Measurements from ENCODE around the gene RPAP3.

RPAP3 gene, protein sequence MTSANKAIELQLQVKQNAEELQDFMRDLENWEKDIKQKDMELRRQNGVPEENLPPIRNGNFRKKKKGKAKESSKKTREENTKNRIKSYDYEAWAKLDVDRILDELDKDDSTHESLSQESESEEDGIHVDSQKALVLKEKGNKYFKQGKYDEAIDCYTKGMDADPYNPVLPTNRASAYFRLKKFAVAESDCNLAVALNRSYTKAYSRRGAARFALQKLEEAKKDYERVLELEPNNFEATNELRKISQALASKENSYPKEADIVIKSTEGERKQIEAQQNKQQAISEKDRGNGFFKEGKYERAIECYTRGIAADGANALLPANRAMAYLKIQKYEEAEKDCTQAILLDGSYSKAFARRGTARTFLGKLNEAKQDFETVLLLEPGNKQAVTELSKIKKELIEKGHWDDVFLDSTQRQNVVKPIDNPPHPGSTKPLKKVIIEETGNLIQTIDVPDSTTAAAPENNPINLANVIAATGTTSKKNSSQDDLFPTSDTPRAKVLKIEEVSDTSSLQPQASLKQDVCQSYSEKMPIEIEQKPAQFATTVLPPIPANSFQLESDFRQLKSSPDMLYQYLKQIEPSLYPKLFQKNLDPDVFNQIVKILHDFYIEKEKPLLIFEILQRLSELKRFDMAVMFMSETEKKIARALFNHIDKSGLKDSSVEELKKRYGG

DNA sequence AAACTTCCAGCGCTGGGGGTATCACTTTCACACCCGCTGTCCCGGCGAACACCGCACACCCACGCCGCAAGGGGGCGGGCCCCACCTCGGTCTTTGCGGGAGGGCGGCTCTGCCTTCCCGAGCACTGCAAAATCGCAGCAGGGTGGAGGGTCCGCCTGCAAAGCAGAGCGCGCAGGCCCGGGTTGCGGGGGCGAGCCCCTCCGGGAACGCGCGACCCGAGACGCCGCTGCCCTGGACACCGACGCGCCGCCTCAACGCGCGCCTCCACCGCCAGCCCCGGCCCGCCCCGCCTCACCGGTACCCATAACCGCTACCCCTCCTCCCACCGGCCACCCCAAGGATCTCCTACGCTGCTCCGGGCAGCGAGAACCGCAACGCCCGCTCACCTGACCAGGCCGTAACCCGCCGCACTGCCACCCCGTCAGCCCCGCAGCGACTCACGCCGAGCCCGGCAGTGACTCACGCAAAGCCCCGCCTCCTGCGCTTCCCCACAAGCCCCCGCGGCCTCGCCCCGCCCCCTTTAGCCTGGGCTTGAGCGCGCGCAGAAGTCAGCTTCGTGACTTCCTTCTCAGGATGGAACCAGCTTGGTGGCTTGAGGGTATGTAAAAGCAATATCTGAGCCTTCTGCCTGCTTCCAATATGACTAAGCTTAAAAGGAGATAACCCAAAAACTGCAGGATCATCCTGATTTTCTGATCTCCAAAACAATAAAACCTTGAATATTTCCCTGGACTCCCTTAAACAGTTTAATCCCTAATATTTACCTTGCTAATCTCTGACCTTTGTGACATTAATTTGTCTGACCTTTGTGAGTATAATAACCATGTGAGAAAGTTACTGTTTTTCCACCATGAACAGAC lies at the start of gene RPAP3:
RPAP3 (minus strand) TSS at position 465 of the 860 bp plus-strand sequence. CDS start 3,190 bp downstream, outside the sequence.
- H3K9me3 Mint-ChIP-seq, result no peaks in the 10 kb centered on the region
- DNase-seq (ENCODE audit: low spot score), result peak; percentile 98
- peaks cover 20% of the 10 kb centered on the region for H3K36me3 Mint-ChIP-seq (ENCODE audit: low read depth)
- no peaks in the 10 kb centered on the region for H3K27me3 Mint-ChIP-seq (ENCODE audit: low read depth)
- H3K4me3 Mint-ChIP-seq, result peak within 1 kb of the TSS; percentile 98
- peak within 1 kb of the TSS; percentile 99 for H3K27ac Mint-ChIP-seq
- H3K4me1 Mint-ChIP-seq (ENCODE audit: low read depth), result peaks cover 44% of the 10 kb centered on the region

GRCh38 chr12:47754881-47755280 lies 49.1 kb upstream of the RPAP3 start:
- Mint-ChIP-seq H3K27me3 (ENCODE audit: low read depth) (no peaks in the 10 kb centered on the region), H3K9me3 (no peaks in the 10 kb centered on the region), H3K4me3 (no peak overlapping the region), H3K4me1 (ENCODE audit: low read depth) (peaks cover 26% of the 10 kb centered on the region), H3K27ac (no peak overlapping the region), H3K36me3 (ENCODE audit: low read depth) (no peaks in the 10 kb centered on the region)
- no peak for DNase-seq (ENCODE audit: low spot score)

- no peaks in the 10 kb centered on the region for H3K27me3 Mint-ChIP-seq (ENCODE audit: low read depth)
- H3K36me3 Mint-ChIP-seq (ENCODE audit: low read depth), result no peaks in the 10 kb centered on the region
- no peak overlapping the region for H3K4me3 Mint-ChIP-seq
- no peak overlapping the region for H3K27ac Mint-ChIP-seq
- no peak for DNase-seq (ENCODE audit: low spot score)
- peaks cover 26% of the 10 kb centered on the region for H3K4me1 Mint-ChIP-seq (ENCODE audit: low read depth)
- H3K9me3 Mint-ChIP-seq, result no peaks in the 10 kb centered on the region
Measured at GRCh38 chr12:47754126-47754525, 48.3 kb upstream of the RPAP3 start.

- Mint-ChIP-seq H3K27ac (no peak overlapping the region), H3K9me3 (no peaks in the 10 kb centered on the region), H3K36me3 (ENCODE audit: low read depth) (no peaks in the 10 kb centered on the region), H3K4me1 (ENCODE audit: low read depth) (peaks cover 26% of the 10 kb centered on the region), H3K27me3 (ENCODE audit: low read depth) (no peaks in the 10 kb centered on the region), H3K4me3 (no peak overlapping the region)
- no peak for DNase-seq (ENCODE audit: low spot score)
Measured at GRCh38 chr12:47753021-47754001, 47.5 kb upstream of the RPAP3 start.

- H3K4me1 Mint-ChIP-seq (ENCODE audit: low read depth), result peaks cover 25% of the 10 kb centered on the region
- no peaks in the 10 kb centered on the region for H3K9me3 Mint-ChIP-seq
- no peak overlapping the region for H3K4me3 Mint-ChIP-seq
- no peaks in the 10 kb centered on the region for H3K36me3 Mint-ChIP-seq (ENCODE audit: low read depth)
- no peak for DNase-seq (ENCODE audit: low spot score)
- no peaks in the 10 kb centered on the region for H3K27me3 Mint-ChIP-seq (ENCODE audit: low read depth)
- H3K27ac Mint-ChIP-seq, result no peak overlapping the region
Measured at GRCh38 chr12:47752552-47752951, 46.7 kb upstream of the RPAP3 start.

DNA sequence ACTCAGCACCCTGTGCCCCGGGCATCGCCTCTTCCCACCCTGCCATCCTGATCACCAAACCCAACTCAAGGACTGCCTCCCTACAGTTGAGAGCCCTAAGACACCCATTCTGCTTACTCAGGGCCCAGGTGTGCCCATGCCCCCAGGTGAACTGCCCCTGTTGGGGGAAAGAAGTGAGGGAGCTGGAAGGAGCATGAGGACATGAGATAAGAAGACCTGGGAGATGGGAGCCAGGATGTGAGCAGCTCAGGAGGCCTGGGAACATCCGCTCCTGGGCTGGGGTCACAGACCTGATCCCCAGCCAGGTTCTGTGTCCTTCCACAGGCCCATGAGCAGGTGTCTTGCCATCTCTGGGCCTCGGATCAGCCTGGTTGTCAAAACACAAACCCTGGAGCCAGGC lies 46.3 kb upstream of the RPAP3 start:
- Mint-ChIP-seq H3K27ac (no peak overlapping the region), H3K27me3 (ENCODE audit: low read depth) (no peaks in the 10 kb centered on the region), H3K4me3 (no peak overlapping the region), H3K4me1 (ENCODE audit: low read depth) (peaks cover 24% of the 10 kb centered on the region), H3K36me3 (ENCODE audit: low read depth) (no peaks in the 10 kb centered on the region), H3K9me3 (no peaks in the 10 kb centered on the region)
- DNase-seq (ENCODE audit: low spot score), result no peak

DNA sequence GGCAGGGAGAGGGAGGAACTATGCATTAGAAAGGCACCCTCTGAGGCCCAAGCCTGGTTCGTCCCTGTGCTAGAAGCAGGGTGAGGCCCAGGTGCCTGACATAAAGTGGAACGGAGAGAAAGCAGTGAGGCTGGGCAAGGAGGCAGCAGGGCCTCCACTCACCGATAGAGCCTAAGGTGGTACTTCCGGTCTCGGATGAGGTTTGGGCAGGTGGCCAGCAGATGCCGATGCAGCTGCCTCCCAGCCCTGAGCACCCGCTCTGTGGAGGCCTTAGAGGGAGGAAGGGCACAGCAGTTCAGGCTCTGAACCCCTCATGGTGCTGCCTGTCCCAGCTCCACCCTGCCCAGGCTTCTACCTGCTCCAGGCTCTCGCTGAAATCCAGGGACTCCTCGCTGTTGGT lies 45.7 kb upstream of the RPAP3 start:
- no peak for DNase-seq (ENCODE audit: low spot score)
- no peaks in the 10 kb centered on the region for H3K36me3 Mint-ChIP-seq (ENCODE audit: low read depth)
- no peaks in the 10 kb centered on the region for H3K9me3 Mint-ChIP-seq
- peaks cover 24% of the 10 kb centered on the region for H3K4me1 Mint-ChIP-seq (ENCODE audit: low read depth)
- no peak overlapping the region for H3K4me3 Mint-ChIP-seq
- H3K27me3 Mint-ChIP-seq (ENCODE audit: low read depth), result no peaks in the 10 kb centered on the region
- no peak overlapping the region for H3K27ac Mint-ChIP-seq

DNA sequence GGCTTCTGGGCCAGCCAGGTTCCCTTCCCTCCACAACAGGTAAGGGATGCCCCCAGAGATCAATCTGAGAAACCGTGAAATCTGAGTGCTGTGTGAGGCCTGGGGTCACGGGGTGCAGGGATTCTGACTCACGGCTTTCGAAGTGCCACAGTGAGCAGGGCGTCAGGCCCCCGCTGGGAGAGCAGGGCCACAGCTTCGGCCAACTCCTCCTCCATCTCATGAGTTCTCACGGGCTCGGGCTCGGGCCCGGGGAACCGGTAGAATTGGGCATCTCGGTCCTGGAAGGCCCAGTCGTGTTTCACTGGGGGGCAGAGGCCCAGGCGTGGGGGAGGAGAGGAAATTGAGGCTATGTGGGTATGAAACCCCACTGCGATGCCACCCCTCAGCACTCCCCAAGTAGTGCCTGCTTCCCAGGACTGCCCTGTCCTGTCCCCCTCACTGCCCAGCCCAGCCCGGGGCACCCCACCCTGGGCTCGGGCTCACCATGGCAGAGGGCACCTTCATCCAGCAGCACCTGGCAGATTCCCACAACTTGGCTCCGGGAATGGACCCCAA lies 45.2 kb upstream of the RPAP3 start:
- Mint-ChIP-seq H3K36me3 (ENCODE audit: low read depth) (no peaks in the 10 kb centered on the region), H3K27me3 (ENCODE audit: low read depth) (no peaks in the 10 kb centered on the region), H3K4me3 (no peak overlapping the region), H3K4me1 (ENCODE audit: low read depth) (peaks cover 20% of the 10 kb centered on the region), H3K27ac (no peak overlapping the region), H3K9me3 (no peaks in the 10 kb centered on the region)
- no peak for DNase-seq (ENCODE audit: low spot score)

DNA sequence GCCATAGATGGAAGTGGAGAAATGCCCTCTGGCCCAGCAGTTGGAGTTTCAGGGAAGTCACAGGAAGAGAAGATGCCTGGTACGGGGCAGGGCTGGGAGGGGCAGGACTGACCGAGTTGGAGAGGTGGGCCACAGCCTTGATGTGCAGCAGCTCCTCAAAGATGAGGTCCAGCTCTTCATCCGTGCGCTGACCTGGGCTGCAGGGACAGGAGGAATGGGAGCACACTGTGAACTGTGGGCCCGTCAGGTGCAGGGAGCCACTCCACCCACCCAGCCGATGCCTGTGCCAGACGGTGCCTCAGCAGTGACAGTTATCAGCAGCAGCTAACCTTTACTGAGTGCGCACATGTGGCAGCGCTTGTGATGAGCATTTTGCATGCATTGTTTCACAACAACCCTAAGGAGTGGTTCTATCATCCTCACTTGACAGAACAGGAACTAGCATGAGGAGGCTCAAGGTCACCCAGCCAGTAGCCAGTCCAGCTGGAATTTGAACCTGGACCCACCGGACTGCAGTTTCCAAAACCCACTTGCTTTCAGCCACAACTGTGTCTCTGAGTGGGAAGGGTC lies 44.5 kb upstream of the RPAP3 start:
- peaks cover 13% of the 10 kb centered on the region for H3K4me1 Mint-ChIP-seq (ENCODE audit: low read depth)
- H3K27ac Mint-ChIP-seq, result no peak overlapping the region
- H3K9me3 Mint-ChIP-seq, result no peaks in the 10 kb centered on the region
- H3K27me3 Mint-ChIP-seq (ENCODE audit: low read depth), result no peaks in the 10 kb centered on the region
- H3K36me3 Mint-ChIP-seq (ENCODE audit: low read depth), result no peaks in the 10 kb centered on the region
- DNase-seq (ENCODE audit: low spot score), result no peak
- H3K4me3 Mint-ChIP-seq, result no peak overlapping the region

DNA sequence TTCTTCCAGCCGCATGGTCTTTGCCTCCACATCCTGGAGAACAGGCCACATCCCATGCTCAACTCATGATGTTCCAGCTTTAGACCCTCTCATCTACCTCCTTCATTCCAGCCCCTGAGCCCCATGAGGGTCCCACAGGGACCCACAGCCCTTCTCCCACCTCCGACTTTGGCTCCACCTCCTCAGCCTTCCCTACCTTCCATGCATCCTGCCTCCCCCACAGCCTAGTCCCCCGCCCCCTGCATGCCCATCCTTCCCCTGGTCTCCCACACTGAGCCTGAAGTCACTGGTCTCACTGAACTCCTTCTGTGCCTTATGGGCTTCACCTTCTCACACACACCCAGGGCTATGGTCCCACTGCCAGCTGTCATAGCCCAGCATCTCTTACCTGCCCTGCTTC lies 43.1 kb upstream of the RPAP3 start:
- H3K4me1 Mint-ChIP-seq (ENCODE audit: low read depth), result peaks cover 2% of the 10 kb centered on the region
- no peaks in the 10 kb centered on the region for H3K9me3 Mint-ChIP-seq
- no peak for DNase-seq (ENCODE audit: low spot score)
- no peak overlapping the region for H3K27ac Mint-ChIP-seq
- peaks cover 3% of the 10 kb centered on the region for H3K27me3 Mint-ChIP-seq (ENCODE audit: low read depth)
- H3K36me3 Mint-ChIP-seq (ENCODE audit: low read depth), result no peaks in the 10 kb centered on the region
- no peak overlapping the region for H3K4me3 Mint-ChIP-seq

DNA sequence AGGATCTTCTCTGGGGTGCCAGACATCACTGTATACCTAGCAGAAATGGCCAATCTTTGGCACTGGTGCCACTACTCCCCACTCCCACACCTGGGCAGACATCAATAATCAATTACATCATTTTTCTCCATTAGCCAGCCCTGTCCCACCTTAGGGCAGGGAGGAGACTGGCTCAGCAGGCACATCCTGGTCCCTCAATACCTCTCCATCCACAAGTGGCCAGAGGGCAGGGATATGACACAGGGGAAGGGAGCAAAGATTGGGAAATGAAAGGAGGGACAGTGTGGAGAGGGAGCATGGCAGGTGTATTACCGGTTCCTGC lies 42.6 kb upstream of the RPAP3 start:
- DNase-seq (ENCODE audit: low spot score), result no peak
- H3K4me3 Mint-ChIP-seq, result no peak overlapping the region
- H3K4me1 Mint-ChIP-seq (ENCODE audit: low read depth), result no peaks in the 10 kb centered on the region
- no peak overlapping the region for H3K27ac Mint-ChIP-seq
- peaks cover 3% of the 10 kb centered on the region for H3K27me3 Mint-ChIP-seq (ENCODE audit: low read depth)
- no peaks in the 10 kb centered on the region for H3K9me3 Mint-ChIP-seq
- no peaks in the 10 kb centered on the region for H3K36me3 Mint-ChIP-seq (ENCODE audit: low read depth)

GRCh38 chr12:47747596-47748506 lies 42.0 kb upstream of the RPAP3 start:
- Mint-ChIP-seq H3K9me3 (no peaks in the 10 kb centered on the region), H3K4me3 (no peak overlapping the region), H3K4me1 (ENCODE audit: low read depth) (no peaks in the 10 kb centered on the region), H3K36me3 (ENCODE audit: low read depth) (no peaks in the 10 kb centered on the region), H3K27ac (no peak overlapping the region), H3K27me3 (ENCODE audit: low read depth) (peaks cover 6% of the 10 kb centered on the region)
- no peak for DNase-seq (ENCODE audit: low spot score)
